Ascending aorta (tissue), 2 donors: ENCODE results near the gene ARFRP1. TPM values are rescaled to one million over a fixed set of nuclear protein-coding genes. Genes with fewer than 3 reads are reported as not detected.

Experiments used
- DNase-seq, 2 donors: peaks; one replicate each; pipeline ENCODE4 v3.0.0-alpha.2; 2019; ENCODE audit warnings: low spot score in 2 of 2
- H3K27ac ChIP-seq, 2 donors: fragments of 200-600 bp; sonication (generic); one replicate each; pipeline ENCODE4 v1.5.1; 2016 to 2017; ENCODE audit warnings: mild to moderate bottlenecking in 1 of 2
- H3K27me3 ChIP-seq: fragments of 200-600 bp; sonication (generic); one replicate; pipeline ENCODE4 v1.5.1; 2017
- H3K36me3 ChIP-seq, 2 donors: fragments of 200-600 bp; sonication (generic); one replicate each; pipeline ENCODE4 v1.5.1; 2016
- H3K4me1 ChIP-seq, 2 donors: fragments of 200-600 bp; sonication (generic); one replicate each; pipeline ENCODE4 v1.5.1; 2016 to 2017; ENCODE audit warnings: mild to moderate bottlenecking in 1 of 2
- H3K4me3 ChIP-seq, 2 donors: fragments of 200-600 bp; sonication (generic); one replicate each; pipeline ENCODE4 v1.5.1; 2016 to 2017; ENCODE audit warnings: mild to moderate bottlenecking in 1 of 2
- H3K9me3 ChIP-seq, 2 donors: fragments of 200-600 bp; sonication (generic); one replicate each; pipeline ENCODE4 v1.5.1; 2016
- intact Hi-C: fragments of 100-400 bp; cut with DNase I; formaldehyde crosslinking; loops from one replicate; pipeline ENCODE4 v1.15.1; 2023
- total RNA-seq: library from RNA; depleted of rRNA; stranded (reverse); fragments of >200 nt; gene quantifications from one replicate; pipeline ENCODE4 v1.1.0, GENCODE V29; 2016
- TF ChIP-seq, protein P1 (sequence below), 3 experiments: fragments of 200-600 bp in 2 of 3; fragments of 450-650 bp in 1 of 3; sonication (generic) in 2 of 3; IDR thresholded peaks; one replicate each; pipeline ENCODE4 v1.5.1; 2016 to 2019; ENCODE audit warnings: antibody characterized with exemption in 3 of 3, mild to moderate bottlenecking in 1 of 3, moderate library complexity in 1 of 3

ARFRP1 gene
- total RNA-seq, 1 donor from 2014 or later, result 50.8 TPM

DNA sequence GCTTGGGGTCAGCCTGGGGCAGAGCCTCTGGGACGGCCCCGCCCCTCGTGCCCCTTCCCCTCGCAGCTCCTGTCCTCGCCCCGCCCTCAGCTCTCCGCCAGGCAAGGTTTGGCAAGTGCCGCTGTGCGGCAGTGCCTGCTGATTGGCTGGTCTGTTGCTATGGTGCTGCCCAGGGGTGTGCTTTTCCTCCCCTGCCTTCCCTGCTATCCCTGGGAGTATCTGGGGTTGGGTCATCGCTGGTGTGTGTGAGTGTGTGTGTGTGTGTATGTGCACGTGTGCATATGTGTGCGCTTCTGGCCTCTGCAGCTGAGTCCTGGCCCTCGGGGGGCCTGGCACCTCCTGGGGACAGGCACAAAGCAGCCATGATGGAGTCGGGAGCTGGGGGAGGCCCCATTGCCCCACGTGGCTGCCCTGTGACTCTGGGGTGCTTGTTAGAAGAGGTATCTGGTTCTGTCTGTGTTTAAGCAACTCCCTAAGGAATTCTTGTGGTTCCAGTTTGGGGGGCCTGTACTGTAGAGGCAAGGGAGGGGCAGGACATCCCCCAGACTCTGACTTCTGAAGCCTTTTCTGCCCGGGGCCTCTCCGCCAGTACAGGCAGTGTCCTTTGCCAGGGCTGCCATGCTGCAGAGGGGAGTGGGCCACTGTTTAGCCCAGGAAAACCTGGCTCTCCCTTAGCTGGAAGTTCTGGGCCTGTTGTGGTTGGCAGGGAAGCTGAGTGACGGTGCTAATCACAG is 42.7 kb downstream of the ARFRP1 start:
- H3K36me3 ChIP-seq, result peaks cover 47 to 66% of the 10 kb centered on the region in 2 donors
- TF ChIP-seq, protein P1, sequence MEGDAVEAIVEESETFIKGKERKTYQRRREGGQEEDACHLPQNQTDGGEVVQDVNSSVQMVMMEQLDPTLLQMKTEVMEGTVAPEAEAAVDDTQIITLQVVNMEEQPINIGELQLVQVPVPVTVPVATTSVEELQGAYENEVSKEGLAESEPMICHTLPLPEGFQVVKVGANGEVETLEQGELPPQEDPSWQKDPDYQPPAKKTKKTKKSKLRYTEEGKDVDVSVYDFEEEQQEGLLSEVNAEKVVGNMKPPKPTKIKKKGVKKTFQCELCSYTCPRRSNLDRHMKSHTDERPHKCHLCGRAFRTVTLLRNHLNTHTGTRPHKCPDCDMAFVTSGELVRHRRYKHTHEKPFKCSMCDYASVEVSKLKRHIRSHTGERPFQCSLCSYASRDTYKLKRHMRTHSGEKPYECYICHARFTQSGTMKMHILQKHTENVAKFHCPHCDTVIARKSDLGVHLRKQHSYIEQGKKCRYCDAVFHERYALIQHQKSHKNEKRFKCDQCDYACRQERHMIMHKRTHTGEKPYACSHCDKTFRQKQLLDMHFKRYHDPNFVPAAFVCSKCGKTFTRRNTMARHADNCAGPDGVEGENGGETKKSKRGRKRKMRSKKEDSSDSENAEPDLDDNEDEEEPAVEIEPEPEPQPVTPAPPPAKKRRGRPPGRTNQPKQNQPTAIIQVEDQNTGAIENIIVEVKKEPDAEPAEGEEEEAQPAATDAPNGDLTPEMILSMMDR (IDR thresholded peaks at IDR 0.05), result no peak
- intact Hi-C loops, result loop anchor here (5.0 kb wide), 1 partner anchor 32 kb away; the partner anchor contains the start of gene TNFRSF6B
- H3K4me1 ChIP-seq, result no peaks in the 10 kb centered on the region
- no peak overlapping the region for H3K27ac ChIP-seq
- no peak for DNase-seq
- no peak overlapping the region for H3K4me3 ChIP-seq
- H3K27me3 ChIP-seq, result no peaks in the 10 kb centered on the region
- no peaks in the 10 kb centered on the region for H3K9me3 ChIP-seq

DNA sequence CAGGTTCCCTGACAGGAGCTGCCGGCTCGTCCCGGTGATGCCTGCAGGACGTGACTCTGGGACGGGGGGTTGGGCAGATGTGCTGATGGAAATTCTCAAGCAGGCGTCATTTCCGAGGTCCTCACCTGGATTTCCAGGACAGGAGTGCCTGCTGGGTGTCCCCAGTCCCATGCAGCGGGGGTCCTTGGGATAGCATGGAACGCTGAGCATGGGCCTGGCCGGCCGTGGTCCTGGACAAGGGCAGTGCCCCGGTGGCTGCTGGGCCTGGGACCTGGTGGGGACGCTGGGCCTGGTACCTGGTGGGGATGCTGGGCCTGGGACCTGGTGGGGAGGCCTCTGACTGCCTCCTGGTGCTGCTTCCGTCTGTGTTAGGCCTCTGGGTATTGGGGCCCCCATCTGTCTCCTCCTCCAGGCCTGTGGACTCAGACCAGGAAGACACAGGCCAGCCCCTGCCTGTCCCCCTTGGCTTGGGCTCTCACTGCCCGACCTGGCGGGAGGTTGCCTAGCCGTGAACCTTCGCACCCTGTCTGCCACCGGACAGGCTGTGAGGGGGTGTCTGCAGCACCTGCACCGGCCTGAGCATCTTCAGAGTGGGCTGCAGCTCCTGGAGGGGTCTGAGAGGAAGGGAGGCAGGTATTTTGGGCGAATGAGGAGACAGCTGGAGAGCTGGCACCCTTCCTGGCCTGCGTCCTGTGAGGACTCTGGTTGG is 43.5 kb downstream of the ARFRP1 start:
- Histone ChIP-seq H3K36me3 (peaks cover 46 to 66% of the 10 kb centered on the region in 2 donors), H3K4me3 (no peak overlapping the region), H3K4me1 (peaks cover 3% of the 10 kb centered on the region in 2 donors), H3K9me3 (no peaks in the 10 kb centered on the region), H3K27ac (no peak overlapping the region), H3K27me3 (no peaks in the 10 kb centered on the region)
- intact Hi-C loops, result loop anchor here (5.0 kb wide), 1 partner anchor 33 kb away; the partner anchor contains the start of gene TNFRSF6B
- TF ChIP-seq, protein P1 (IDR thresholded peaks at IDR 0.05), result no peak
- no peak for DNase-seq

DNA sequence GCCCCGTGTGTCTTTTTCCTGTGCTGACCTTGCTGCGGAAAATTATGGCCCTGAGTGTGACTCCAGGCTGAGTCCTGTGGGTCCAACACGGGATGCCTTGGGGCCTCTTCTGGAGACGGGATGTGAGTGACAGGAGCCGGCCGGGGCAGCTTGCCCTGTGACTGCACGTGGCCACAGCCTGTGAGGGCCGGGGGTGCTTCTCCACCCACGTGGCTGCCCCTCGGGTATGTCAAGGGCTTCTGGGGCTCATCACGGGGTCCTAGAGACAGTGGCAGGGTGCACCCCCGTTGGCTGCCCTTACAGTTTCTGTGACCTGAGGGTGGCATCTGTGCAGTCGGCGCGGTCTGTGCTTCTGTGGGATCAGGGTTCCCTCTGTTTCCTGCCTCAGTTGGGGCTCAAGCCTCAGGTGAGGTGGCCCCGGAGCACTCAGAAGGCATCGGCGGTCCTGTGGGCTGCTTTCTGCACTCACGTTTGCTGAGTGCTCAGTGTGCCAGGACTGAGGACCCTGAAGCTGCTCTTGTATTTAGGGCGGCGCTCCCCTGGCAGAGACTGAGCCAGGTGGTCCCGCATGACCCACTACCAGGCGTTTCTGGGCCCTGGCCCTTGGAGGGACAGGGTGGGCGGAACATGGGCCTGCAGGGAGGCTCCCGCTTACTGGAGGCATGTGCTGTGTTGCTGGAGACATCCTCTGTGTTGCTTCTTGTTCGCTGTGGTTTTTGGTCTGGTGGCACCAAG is 44.3 kb downstream of the ARFRP1 start:
- Histone ChIP-seq H3K4me1 (peaks cover 4 to 6% of the 10 kb centered on the region in 2 donors), H3K27me3 (no peaks in the 10 kb centered on the region), H3K4me3 (no peak overlapping the region), H3K9me3 (no peaks in the 10 kb centered on the region), H3K27ac (no peak overlapping the region), H3K36me3 (peaks cover 38 to 58% of the 10 kb centered on the region in 2 donors)
- TF ChIP-seq, protein P1 (IDR thresholded peaks at IDR 0.05), result no peak
- intact Hi-C loops, result loop anchor here (5.0 kb wide), 1 partner anchor 34 kb away; the partner anchor contains the start of gene TNFRSF6B
- DNase-seq, result no peak

DNA sequence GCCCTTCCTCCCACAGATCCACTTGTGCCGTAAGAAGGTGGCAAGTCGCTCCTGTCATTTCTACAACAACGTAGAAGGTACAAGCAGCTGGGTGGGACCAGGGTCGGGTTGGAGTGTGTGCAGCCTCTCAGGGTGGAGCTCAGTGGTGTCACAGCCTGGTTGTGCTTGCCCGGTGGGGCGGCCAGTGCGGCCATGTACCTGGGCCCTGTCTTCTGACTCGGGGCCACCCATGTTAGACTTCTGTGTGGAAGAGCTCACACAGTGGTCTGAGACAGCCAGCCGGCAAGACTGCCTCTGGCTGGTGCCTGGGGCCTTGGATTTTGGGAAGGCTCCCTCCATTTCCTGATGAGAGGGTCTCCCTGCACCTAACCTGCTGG is 45.0 kb downstream of the ARFRP1 start:
- peaks cover 31 to 51% of the 10 kb centered on the region in 2 donors for H3K36me3 ChIP-seq
- TF ChIP-seq, protein P1 (IDR thresholded peaks at IDR 0.05), result no peak
- H3K4me1 ChIP-seq, result peaks cover 4 to 8% of the 10 kb centered on the region in 2 donors
- no peaks in the 10 kb centered on the region for H3K9me3 ChIP-seq
- DNase-seq, result no peak
- no peaks in the 10 kb centered on the region for H3K27me3 ChIP-seq
- no peak overlapping the region for H3K27ac ChIP-seq
- H3K4me3 ChIP-seq, result no peak overlapping the region
- intact Hi-C loops, result loop anchor here (5.0 kb wide), 1 partner anchor 34 kb away; the partner anchor contains the start of gene TNFRSF6B

DNA sequence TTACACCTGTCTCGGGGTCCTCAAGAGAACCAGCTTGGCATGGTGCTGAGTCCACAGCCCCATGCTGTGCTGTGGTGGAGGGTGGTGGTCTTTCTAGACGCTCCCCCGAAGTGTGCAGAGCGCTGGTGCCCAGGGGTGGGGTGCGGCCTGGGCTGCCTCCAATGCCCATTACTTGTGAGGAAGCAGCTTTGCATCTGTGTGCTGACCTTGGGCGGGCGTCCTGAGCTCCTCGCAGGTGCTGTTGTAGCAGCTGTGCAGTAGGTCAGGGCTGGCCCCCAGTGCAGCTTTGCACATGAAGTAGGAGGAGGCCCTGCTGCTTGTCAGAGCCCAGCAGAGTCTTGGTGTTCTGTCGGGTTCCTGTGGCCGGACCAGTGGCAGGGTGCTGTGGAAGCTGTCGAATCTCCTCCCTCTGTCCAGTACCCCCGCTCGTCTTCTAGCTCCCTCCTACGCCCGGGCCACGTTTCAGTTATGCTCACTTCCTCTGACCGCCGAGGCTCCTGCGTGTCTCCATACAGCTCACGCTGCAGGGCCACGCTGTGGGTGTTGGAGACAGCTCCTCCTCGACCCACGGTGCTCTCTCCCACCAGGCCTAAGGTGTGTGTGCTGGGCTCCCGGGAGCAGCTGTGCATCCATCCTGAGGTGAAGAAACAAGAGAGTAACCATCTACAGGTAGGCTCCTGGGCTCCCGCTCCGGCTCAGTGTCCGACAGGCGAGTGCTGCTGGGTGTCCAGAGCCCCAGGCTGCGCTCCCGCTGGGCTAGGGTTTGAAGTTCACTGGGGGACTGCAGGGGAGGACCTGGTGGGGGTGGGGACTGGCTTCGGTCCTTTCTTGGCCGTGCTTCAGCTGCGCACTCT is 45.6 kb downstream of the ARFRP1 start:
- Histone ChIP-seq H3K4me3 (no peak overlapping the region), H3K4me1 (peaks cover 4 to 14% of the 10 kb centered on the region in 2 donors), H3K36me3 (peaks cover 25 to 45% of the 10 kb centered on the region in 2 donors), H3K27ac (no peak overlapping the region), H3K27me3 (no peaks in the 10 kb centered on the region), H3K9me3 (no peaks in the 10 kb centered on the region)
- TF ChIP-seq, protein P1 (IDR thresholded peaks at IDR 0.05), result no peak
- no peak for DNase-seq
- intact Hi-C loops, result loop anchor here (5.0 kb wide), 1 partner anchor 35 kb away; the partner anchor contains the start of gene TNFRSF6B
